Activated T-cell treated with anti-CD3 and anti-CD28 coated beads, Interleukin-2, amount 50 U/mL, for 24 hours (primary cell): ENCODE results near the gene ADAR.

Source experiments
- DNase-seq: peaks from one replicate; pipeline ENCODE4 v3.0.0-alpha.2; 2020
- H3K27ac Mint-ChIP-seq: 2 replicates; pipeline ENCODE4 v1.8.0; 2020; ENCODE audit warnings: mild to moderate bottlenecking, mixed read lengths
- H3K27me3 Mint-ChIP-seq: 2 replicates; pipeline ENCODE4 v1.8.0; 2020; ENCODE audit warnings: mixed read lengths
- H3K36me3 Mint-ChIP-seq: 2 replicates; pipeline ENCODE4 v1.8.0; 2020; ENCODE audit warnings: low read depth, mixed read lengths
- H3K4me1 Mint-ChIP-seq: 2 replicates; pipeline ENCODE4 v1.8.0; 2020; ENCODE audit warnings: low read depth, mixed read lengths
- H3K4me3 Mint-ChIP-seq: 2 replicates; pipeline ENCODE4 v1.8.0; 2020; ENCODE audit warnings: mild to moderate bottlenecking, moderate library complexity, mixed read lengths
- H3K9me3 Mint-ChIP-seq: 2 replicates; pipeline ENCODE4 v1.8.0; 2020; ENCODE audit warnings: mixed read lengths

ADAR gene

DNA sequence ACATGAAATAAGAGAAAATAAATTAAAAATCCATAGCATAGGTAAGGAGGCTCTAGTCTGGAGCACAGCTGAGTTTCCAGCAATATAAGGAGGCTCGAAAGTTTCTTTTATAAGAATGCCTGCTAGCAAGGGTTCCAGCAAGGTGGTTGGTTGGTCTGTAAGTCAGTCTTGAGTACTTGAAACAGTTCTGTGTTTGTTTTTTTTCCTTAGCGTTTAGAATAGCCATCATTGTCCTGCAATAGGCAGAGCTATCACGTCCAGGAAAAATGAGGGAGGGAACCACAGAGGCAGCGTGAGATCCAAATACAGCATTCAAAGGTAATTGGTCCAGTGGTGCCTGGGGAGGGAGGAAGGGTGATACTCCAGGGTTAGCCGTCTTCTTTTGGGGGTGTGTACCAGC lies 57.9 kb downstream of the ADAR start:
- H3K27ac Mint-ChIP-seq, result no peak overlapping the region

GRCh38 chr1:154549202-154549770 lies 58.7 kb downstream of the ADAR start:
- Mint-ChIP-seq H3K36me3 (peaks cover 62% of the 10 kb centered on the region), H3K4me3 (no peak overlapping the region), H3K4me1 (peaks cover 28% of the 10 kb centered on the region), H3K27ac (peak overlapping the region; percentile 82), H3K27me3 (no peaks in the 10 kb centered on the region), H3K9me3 (no peaks in the 10 kb centered on the region)
- no peak for DNase-seq

More for the DNA sequence above, 57.9 kb downstream of the ADAR start:
- no peaks in the 10 kb centered on the region for H3K27me3 Mint-ChIP-seq
- no peaks in the 10 kb centered on the region for H3K9me3 Mint-ChIP-seq
- no peak for DNase-seq
- peaks cover 70% of the 10 kb centered on the region for H3K36me3 Mint-ChIP-seq
- H3K4me1 Mint-ChIP-seq, result peaks cover 29% of the 10 kb centered on the region
- H3K4me3 Mint-ChIP-seq, result no peak overlapping the region

DNA sequence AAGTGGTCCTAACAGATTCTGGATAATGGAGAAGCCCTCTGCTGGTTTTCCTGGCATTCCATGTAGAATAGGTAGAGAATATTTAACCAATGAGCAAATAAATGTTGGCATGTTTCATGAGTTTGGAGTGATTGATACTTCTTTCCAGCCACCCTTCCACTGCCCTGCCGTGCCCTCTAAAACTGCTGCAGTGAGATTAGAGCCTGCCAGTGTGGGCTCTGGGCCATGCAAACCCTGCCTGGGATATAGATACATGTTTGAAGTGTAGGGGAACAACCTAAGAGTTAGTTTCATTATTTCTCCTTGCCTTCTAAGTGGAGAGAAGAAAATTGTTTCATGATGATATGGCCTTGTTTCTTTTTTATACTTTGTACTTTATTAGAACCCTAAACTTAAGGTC lies 60.0 kb downstream of the ADAR start:
- no peak for DNase-seq

DNA sequence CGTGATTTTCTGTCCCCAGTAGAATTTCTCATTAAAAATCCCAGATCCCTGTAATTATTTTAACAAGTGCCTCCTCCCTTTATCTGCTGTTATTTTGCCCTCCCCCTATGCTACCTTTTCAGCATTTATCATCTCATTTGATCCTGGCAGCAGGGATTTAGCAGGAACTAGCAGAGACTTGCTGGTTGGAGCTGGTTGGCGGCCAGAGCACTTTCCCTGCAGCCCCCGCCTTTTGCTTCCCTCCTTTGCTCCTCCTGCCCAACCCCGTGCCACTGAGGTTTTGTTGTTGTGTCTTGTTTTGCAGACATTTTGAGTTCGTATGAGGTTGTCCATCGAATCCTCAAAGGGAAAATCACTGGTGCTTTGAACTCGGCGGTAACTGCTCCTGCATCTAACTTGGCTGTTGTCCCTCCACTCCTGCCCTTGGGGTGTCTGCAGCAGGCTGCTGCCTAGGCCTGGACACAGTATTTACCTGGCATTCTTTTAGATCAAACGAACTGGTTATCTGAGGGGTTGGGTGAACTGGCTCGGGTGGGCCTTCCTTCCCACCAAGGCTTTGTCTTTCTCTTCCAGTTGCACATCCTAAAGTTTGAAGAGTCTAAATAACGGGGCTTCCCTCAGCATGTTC lies 60.8 kb downstream of the ADAR start:
- H3K27ac Mint-ChIP-seq, result no peak overlapping the region

More for the DNA sequence above, 60.0 kb downstream of the ADAR start:
- peaks cover 26% of the 10 kb centered on the region for H3K4me1 Mint-ChIP-seq
- H3K36me3 Mint-ChIP-seq, result peaks cover 49% of the 10 kb centered on the region
- peak overlapping the region; percentile 13 for H3K27ac Mint-ChIP-seq
- H3K4me3 Mint-ChIP-seq, result no peak overlapping the region
- H3K27me3 Mint-ChIP-seq, result no peaks in the 10 kb centered on the region
- no peaks in the 10 kb centered on the region for H3K9me3 Mint-ChIP-seq

DNA sequence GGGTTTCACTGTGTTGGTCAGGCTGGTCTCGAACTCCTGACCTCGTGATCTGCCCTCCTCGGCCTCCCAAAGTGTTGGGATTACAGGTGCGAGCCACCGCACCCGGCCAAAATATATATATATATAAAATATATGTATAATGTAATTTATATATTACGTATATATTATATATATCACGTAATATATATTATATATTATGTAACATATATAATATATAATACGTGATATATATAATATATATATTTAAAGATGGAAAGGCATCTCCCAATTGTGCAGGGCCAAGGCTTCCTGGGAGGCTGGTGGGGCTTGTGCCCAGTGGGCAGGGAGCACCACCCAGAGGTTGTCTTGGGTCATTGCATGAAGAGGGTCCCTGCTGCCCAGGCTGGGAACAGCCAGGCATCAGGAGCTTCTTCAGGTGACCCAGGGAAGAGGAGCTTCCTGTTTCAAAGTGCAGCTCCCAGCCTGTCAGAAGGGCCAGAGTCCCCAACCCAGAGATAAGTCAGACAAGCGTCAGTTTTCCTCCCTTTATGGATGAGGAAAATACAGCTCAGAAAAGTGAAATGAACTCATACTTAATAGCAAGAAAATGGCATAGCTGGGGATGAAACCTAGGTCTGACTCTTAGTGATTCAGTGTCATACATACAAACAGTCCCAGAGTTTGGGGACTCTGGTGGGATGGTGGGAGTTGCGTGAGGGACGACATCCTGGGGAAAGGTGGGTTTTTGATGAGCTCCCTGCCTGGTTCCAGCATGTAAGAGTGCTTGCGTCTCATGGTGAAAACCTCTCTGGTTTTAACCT lies 61.5 kb downstream of the ADAR start:
- Mint-ChIP-seq H3K9me3 (no peaks in the 10 kb centered on the region), H3K4me3 (no peak overlapping the region), H3K4me1 (peaks cover 26% of the 10 kb centered on the region), H3K27me3 (no peaks in the 10 kb centered on the region), H3K27ac (no peak overlapping the region), H3K36me3 (peaks cover 34% of the 10 kb centered on the region)
- peak; percentile 68 for DNase-seq

More for the DNA sequence above, 60.8 kb downstream of the ADAR start:
- peaks cover 26% of the 10 kb centered on the region for H3K4me1 Mint-ChIP-seq
- no peaks in the 10 kb centered on the region for H3K9me3 Mint-ChIP-seq
- no peak for DNase-seq
- peaks cover 41% of the 10 kb centered on the region for H3K36me3 Mint-ChIP-seq
- no peaks in the 10 kb centered on the region for H3K27me3 Mint-ChIP-seq
- H3K4me3 Mint-ChIP-seq, result no peak overlapping the region

DNA sequence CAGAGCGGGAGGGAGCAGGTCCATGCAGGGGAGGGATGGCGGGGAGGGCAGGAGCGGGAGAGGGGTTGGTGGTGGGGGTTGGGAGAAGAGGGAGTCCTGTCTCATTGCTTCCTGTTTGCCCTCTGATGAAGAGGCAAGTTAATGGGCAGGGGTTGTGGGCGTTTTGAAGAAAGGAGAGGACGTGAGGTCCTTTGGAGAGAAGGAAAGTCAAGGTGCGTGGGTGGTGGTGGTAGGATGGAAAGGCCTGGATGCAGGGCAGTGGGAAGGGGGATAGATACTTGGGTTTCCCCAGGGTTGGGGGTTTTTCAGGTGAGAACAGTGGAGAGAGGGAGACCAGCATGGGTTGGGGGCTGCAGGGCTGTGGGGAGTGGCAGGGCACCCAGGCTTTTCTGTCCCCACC lies 66.8 kb downstream of the ADAR start:
- H3K27me3 Mint-ChIP-seq, result no peaks in the 10 kb centered on the region
- H3K9me3 Mint-ChIP-seq, result no peaks in the 10 kb centered on the region
- no peaks in the 10 kb centered on the region for H3K36me3 Mint-ChIP-seq
- no peak overlapping the region for H3K4me3 Mint-ChIP-seq
- no peaks in the 10 kb centered on the region for H3K4me1 Mint-ChIP-seq
- DNase-seq, result no peak
- H3K27ac Mint-ChIP-seq, result no peak overlapping the region

GRCh38 chr1:154539486-154540483 lies 68.2 kb downstream of the ADAR start:
- no peak overlapping the region for H3K4me3 Mint-ChIP-seq
- H3K4me1 Mint-ChIP-seq, result no peaks in the 10 kb centered on the region
- H3K27me3 Mint-ChIP-seq, result peaks cover 3% of the 10 kb centered on the region
- DNase-seq, result no peak
- H3K9me3 Mint-ChIP-seq, result no peaks in the 10 kb centered on the region
- H3K27ac Mint-ChIP-seq, result no peak overlapping the region
- H3K36me3 Mint-ChIP-seq, result no peaks in the 10 kb centered on the region

- no peak overlapping the region for H3K4me3 Mint-ChIP-seq
- no peak overlapping the region for H3K27ac Mint-ChIP-seq
- DNase-seq, result no peak
- no peaks in the 10 kb centered on the region for H3K4me1 Mint-ChIP-seq
- H3K36me3 Mint-ChIP-seq, result no peaks in the 10 kb centered on the region
- H3K9me3 Mint-ChIP-seq, result no peaks in the 10 kb centered on the region
- peaks cover 5% of the 10 kb centered on the region for H3K27me3 Mint-ChIP-seq
Observed at GRCh38 chr1:154536570-154536969, 71.4 kb downstream of the ADAR start.

DNA sequence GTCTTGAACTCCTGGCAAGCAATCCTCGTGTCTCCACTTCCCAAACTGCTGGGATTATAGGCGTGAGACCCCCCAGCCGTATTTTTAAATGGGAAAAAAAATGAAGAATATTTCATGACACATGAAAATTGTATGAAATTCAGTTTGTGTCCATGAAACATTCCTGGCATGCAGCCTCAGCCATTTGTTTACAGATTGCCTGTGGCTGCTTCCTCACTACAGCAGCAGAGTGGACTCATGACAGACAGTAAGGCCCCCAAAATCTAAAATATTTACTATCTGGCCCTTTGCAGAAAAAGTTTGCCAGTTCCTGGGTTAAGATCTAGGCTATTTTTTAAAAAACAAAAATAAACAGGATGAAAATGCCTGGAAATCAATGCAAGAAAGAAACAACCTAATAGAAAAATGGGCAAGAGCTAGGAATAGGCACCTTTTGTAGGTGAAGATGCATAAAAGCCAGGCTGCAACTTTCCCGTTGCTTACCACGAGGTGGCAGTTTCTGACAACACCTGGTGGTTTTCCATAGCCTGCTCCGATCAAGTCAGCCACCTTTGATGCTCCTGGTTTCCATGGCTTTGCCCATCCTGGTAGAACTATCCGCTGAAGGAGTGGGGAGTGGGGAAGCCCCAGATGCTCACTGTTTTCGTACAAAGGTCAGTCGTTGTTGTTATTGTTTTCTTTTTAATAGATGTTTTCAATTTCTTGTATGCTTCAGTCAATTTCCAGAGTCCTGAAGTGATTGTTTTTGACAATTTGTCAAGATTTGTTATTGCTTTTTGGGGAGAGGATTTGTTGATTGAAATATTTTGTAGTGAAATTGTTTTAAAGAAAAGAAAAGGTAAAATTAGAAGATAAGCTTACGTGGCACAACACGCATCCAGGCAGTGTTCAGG lies 73.8 kb downstream of the ADAR start:
- DNase-seq, result no peak
- peaks cover 5% of the 10 kb centered on the region for H3K27me3 Mint-ChIP-seq
- H3K4me1 Mint-ChIP-seq, result no peaks in the 10 kb centered on the region
- H3K4me3 Mint-ChIP-seq, result no peak overlapping the region
- H3K36me3 Mint-ChIP-seq, result no peaks in the 10 kb centered on the region
- no peaks in the 10 kb centered on the region for H3K9me3 Mint-ChIP-seq
- no peak overlapping the region for H3K27ac Mint-ChIP-seq
